Neural crest cell (in vitro differentiated cells): Measurements from ENCODE around the gene PLA2G3. TPM values are rescaled to one million over a fixed set of nuclear protein-coding genes. Genes with fewer than 3 reads are reported as not detected.

Experiments used
- DNase-seq: peaks from one replicate; pipeline ENCODE4 v3.0.0; 2021; ENCODE audit warnings: low read depth, mixed read lengths, low spot score
- H3K27ac Mint-ChIP-seq: one replicate; pipeline ENCODE4 v1.8.0; 2021; ENCODE audit warnings: mild to moderate bottlenecking, mixed read lengths; ENCODE audit not compliant: unreplicated experiment
- H3K27me3 Mint-ChIP-seq: 2 replicates; pipeline ENCODE4 v1.8.0; 2021; ENCODE audit warnings: low read depth, mild to moderate bottlenecking, mixed read lengths
- H3K36me3 Mint-ChIP-seq: 2 replicates; pipeline ENCODE4 v1.8.0; 2021; ENCODE audit warnings: low read depth, mild to moderate bottlenecking, mixed read lengths
- H3K4me1 Mint-ChIP-seq: 2 replicates; pipeline ENCODE4 v1.8.0; 2021; ENCODE audit warnings: mixed read lengths
- H3K4me3 Mint-ChIP-seq: one replicate; pipeline ENCODE4 v1.8.0; 2021; ENCODE audit warnings: mild to moderate bottlenecking, mixed read lengths
- H3K9me3 Mint-ChIP-seq: 2 replicates; pipeline ENCODE4 v1.8.0; 2021; ENCODE audit warnings: mixed read lengths
- CTCF ChIP-seq: fragments of 200-600 bp; sonication (generic); conservative IDR thresholded peaks from 2 replicates; pipeline ENCODE4 v1.5.0; 2021; ENCODE audit warnings: antibody characterized with exemption, mild to moderate bottlenecking
- total RNA-seq: library from RNA; stranded (reverse); gene quantifications from 2 replicates; pipeline ENCODE4 v1.2.1, GENCODE V29; 2021

The PLA2G3 gene
- total RNA-seq, 1 donor from 2014 or later = 24.7 TPM

GRCh38 chr22:31095637-31096249 lies 44.6 kb downstream of the PLA2G3 start:
- no peak overlapping the region for H3K4me3 Mint-ChIP-seq

GRCh38 chr22:31094741-31095140 lies 45.6 kb downstream of the PLA2G3 start:
- Mint-ChIP-seq H3K4me3 (no peak overlapping the region), H3K36me3 (peaks cover 10% of the 10 kb centered on the region), H3K9me3 (no peaks in the 10 kb centered on the region), H3K27me3 (no peaks in the 10 kb centered on the region), H3K27ac (no peak overlapping the region), H3K4me1 (no peaks in the 10 kb centered on the region)
- DNase-seq = no peak
- TF ChIP-seq CTCF = no peak

More at GRCh38 chr22:31095637-31096249, 44.6 kb downstream of the PLA2G3 start:
- DNase-seq = no peak
- Mint-ChIP-seq H3K9me3 (no peaks in the 10 kb centered on the region), H3K36me3 (peaks cover 10% of the 10 kb centered on the region), H3K27ac (no peak overlapping the region), H3K4me1 (no peaks in the 10 kb centered on the region), H3K27me3 (no peaks in the 10 kb centered on the region)
- TF ChIP-seq CTCF = no peak

GRCh38 chr22:31094021-31094551 lies 46.2 kb downstream of the PLA2G3 start:
- peaks cover under 1% of the 10 kb centered on the region for H3K27me3 Mint-ChIP-seq
- DNase-seq = no peak
- H3K9me3 Mint-ChIP-seq = no peaks in the 10 kb centered on the region
- peaks cover 10% of the 10 kb centered on the region for H3K36me3 Mint-ChIP-seq
- no peak overlapping the region for H3K27ac Mint-ChIP-seq
- no peak overlapping the region for H3K4me3 Mint-ChIP-seq
- H3K4me1 Mint-ChIP-seq = no peaks in the 10 kb centered on the region
- TF ChIP-seq CTCF = no peak

GRCh38 chr22:31093086-31093850 lies 47.0 kb downstream of the PLA2G3 start:
- Mint-ChIP-seq H3K4me3 (no peak overlapping the region), H3K4me1 (no peaks in the 10 kb centered on the region), H3K27me3 (peaks cover 2% of the 10 kb centered on the region), H3K9me3 (no peaks in the 10 kb centered on the region), H3K36me3 (peaks cover 10% of the 10 kb centered on the region), H3K27ac (no peak overlapping the region)
- TF ChIP-seq CTCF = no peak
- no peak for DNase-seq

GRCh38 chr22:31092161-31092560 lies 48.1 kb downstream of the PLA2G3 start:
- Mint-ChIP-seq H3K4me3 (no peak overlapping the region), H3K27me3 (peaks cover 2% of the 10 kb centered on the region), H3K4me1 (no peaks in the 10 kb centered on the region), H3K27ac (no peak overlapping the region), H3K36me3 (peaks cover 10% of the 10 kb centered on the region), H3K9me3 (no peaks in the 10 kb centered on the region)
- DNase-seq = no peak
- TF ChIP-seq CTCF = no peak
